IPS DF 19.7 (cell line): ENCODE data around the gene TSPAN9.

Experiments used
- DNase-seq: peaks from one replicate; pipeline ENCODE4 v3.0.0-alpha.2; 2013; ENCODE audit warnings: low read depth, low spot score

TSPAN9 gene

GRCh38 chr12:3333991-3334391, 256.8 kb downstream of the TSPAN9 start:
- no peak for DNase-seq

- DNase-seq, result no peak
Observed at GRCh38 chr12:3335078-3335487, 257.9 kb downstream of the TSPAN9 start.
